ENCODE measurements around the gene SCYL1. TPM values are rescaled to one million over a fixed set of nuclear protein-coding genes. Genes with fewer than 3 reads are reported as not detected.

Gene SCYL1
- total and polyA plus RNA-seq, 4 donors: 33.7 to 62.0 (median 52.6) TPM

- Histone ChIP-seq H3K27me3 (ENCODE audit: control insufficient read depth in 4 of 4, insufficient read depth in 4 of 4, low read length in 3 of 4) (no peaks in the 10 kb centered on the region), H3K36me3 (ENCODE audit: control insufficient read depth in 4 of 4, insufficient read depth in 3 of 4, low read depth in 1 of 4, low read length in 3 of 4) (peaks cover 8 to 36% (median 16%) of the 10 kb centered on the region in 4 donors), H3K4me3 (ENCODE audit: low read depth in 1 of 3, low read length in 3 of 3) (no peak overlapping the region), H3K27ac (ENCODE audit: low read depth in 1 of 2, low read length in 2 of 2) (no peak overlapping the region), H3K9me3 (ENCODE audit: control insufficient read depth in 4 of 4, low read length in 3 of 4) (no peaks in the 10 kb centered on the region), H3K9ac (ENCODE audit: low read depth in 1 of 2, low read length in 2 of 2) (no peak overlapping the region), H3K4me1 (ENCODE audit: control insufficient read depth in 4 of 4, insufficient read depth in 4 of 4, low read length in 3 of 4) (peaks cover 18 to 67% (median 53%) of the 10 kb centered on the region in 4 donors)
- TF ChIP-seq CTCF (IDR thresholded peaks at IDR 0.05; ENCODE audit: low read depth, low read length, missing input control) (peak; percentile 11), NR2F2 (IDR thresholded peaks at IDR 0.05) (no peak), YY1 (IDR thresholded peaks at IDR 0.05) (peak; percentile 24)
- WGBS: 91% methylated on average over 5 of the region's 5 CpGs
- no peak for DNase-seq (ENCODE audit: low spot score)
These were observed 5.2 kb downstream of the SCYL1 start for GRCh38 chr11:65530157-65530496.

- H3K9me3 ChIP-seq (ENCODE audit: control insufficient read depth in 4 of 4, low read length in 3 of 4): no peaks in the 10 kb centered on the region
- 76% methylated on average over 15 of the region's 15 CpGs for WGBS
- peaks cover 8 to 45% (median 23%) of the 10 kb centered on the region in 4 donors for H3K36me3 ChIP-seq (ENCODE audit: control insufficient read depth in 4 of 4, insufficient read depth in 3 of 4, low read depth in 1 of 4, low read length in 3 of 4)
- no peak overlapping the region for H3K9ac ChIP-seq (ENCODE audit: low read depth in 1 of 2, low read length in 2 of 2)
- no peak for DNase-seq (ENCODE audit: low spot score)
- no peaks in the 10 kb centered on the region for H3K27me3 ChIP-seq (ENCODE audit: control insufficient read depth in 4 of 4, insufficient read depth in 4 of 4, low read length in 3 of 4)
- H3K4me3 ChIP-seq (ENCODE audit: low read depth in 1 of 3, low read length in 3 of 3): no peak overlapping the region
- peaks cover 12 to 47% (median 39%) of the 10 kb centered on the region in 4 donors for H3K4me1 ChIP-seq (ENCODE audit: control insufficient read depth in 4 of 4, insufficient read depth in 4 of 4, low read length in 3 of 4)
- TF ChIP-seq YY1 (IDR thresholded peaks at IDR 0.05) (no peak), MAX (IDR thresholded peaks at IDR 0.05) (no peak), FOXA2 (IDR thresholded peaks at IDR 0.05) (no peak), GABPA (IDR thresholded peaks at IDR 0.05 in 1 of 2, conservative IDR thresholded peaks at IDR 0.05 in 1 of 2) (no peak), REST (IDR thresholded peaks at IDR 0.05) (no peak), NR2F2 (IDR thresholded peaks at IDR 0.05) (no peak), RXRA (IDR thresholded peaks at IDR 0.05) (peak; percentile 30 to 60), TAF1 (conservative IDR thresholded peaks at IDR 0.05) (no peak), SP1 (IDR thresholded peaks at IDR 0.05) (peak; percentile 25), ZBTB33 (IDR thresholded peaks at IDR 0.05) (no peak), RAD21 (IDR thresholded peaks at IDR 0.05) (peak in 1 of 2 donors; percentile 12), HNF4A (conservative IDR thresholded peaks at IDR 0.05) (peak; percentile 68 to 69), CTCF (IDR thresholded peaks at IDR 0.05; ENCODE audit: low read depth, low read length, missing input control) (no peak), FOXA1 (IDR thresholded peaks at IDR 0.05) (no peak), JUND (IDR thresholded peaks at IDR 0.05) (no peak), HNF4G (IDR thresholded peaks at IDR 0.05) (no peak), ATF3 (IDR thresholded peaks at IDR 0.05) (no peak), EGR1 (IDR thresholded peaks at IDR 0.05; ENCODE audit: low read depth in 2 of 2) (no peak)
- H3K27ac ChIP-seq (ENCODE audit: low read depth in 1 of 2, low read length in 2 of 2): no peak overlapping the region
These were observed 7.6 kb downstream of the SCYL1 start for GRCh38 chr11:65532388-65533064.
